H1 (cell line): ENCODE results near the gene FBXL17. TPM values are rescaled to one million over a fixed set of nuclear protein-coding genes. Genes with fewer than 3 reads are reported as not detected.

Experiments
- SIX5 ChIP-seq: IDR thresholded peaks from 2 replicates; pipeline ENCODE4 v1.6.1; 2011; ENCODE audit warnings: mild to moderate bottlenecking, low read depth, low read length
- TAF7 ChIP-seq: optimal IDR thresholded peaks from 2 replicates; pipeline ENCODE3; 2011; ENCODE audit warnings: low read depth, mild to moderate bottlenecking, inconsistent platforms, low read length, moderate library complexity, borderline replicate concordance
- TBP ChIP-seq: IDR thresholded peaks from 2 replicates; pipeline ENCODE4 v1.6.1; 2011; ENCODE audit warnings: low read depth, low read length, improper control_type of control experiment
- TEAD4 ChIP-seq: IDR thresholded peaks from 2 replicates; pipeline ENCODE4 v1.6.1; 2012; ENCODE audit warnings: low read depth, low read length, inconsistent platforms, mixed read lengths
- polyA plus RNA-seq, 7 experiments: library from polyadenylated mRNA; depleted of rRNA in 3 of 7; stranded (reverse) in 5 of 7; unstranded in 2 of 7; fragments of >200 nt in 5 of 7; fragments of 200-250 nt in 2 of 7; gene quantifications; 1 replicate in 5 of 7; 2 replicates in 1 of 7; 4 replicates in 1 of 7; pipeline versions ENCODE4 v1.2.1 to v1.2.3, GENCODE V29; 2011 to 2013; ENCODE audit warnings: missing spikeins in 2 of 7, mixed read lengths in 2 of 7
- total RNA-seq: library from RNA; stranded (reverse); fragmentation: NEBNext Ultra II Directional; extraction: Animal tissue kit (Norgen Biotek cat#: 25700); gene quantifications from 2 replicates; pipeline ENCODE4 v1.2.1, GENCODE V29; 2021

FBXL17 gene
- total and polyA plus RNA-seq, 2 of the 8 experiments (the other 6 are each of a cell fraction or from before 2014, with no cell fraction given) = 0.35 to 4.3 TPM

DNA sequence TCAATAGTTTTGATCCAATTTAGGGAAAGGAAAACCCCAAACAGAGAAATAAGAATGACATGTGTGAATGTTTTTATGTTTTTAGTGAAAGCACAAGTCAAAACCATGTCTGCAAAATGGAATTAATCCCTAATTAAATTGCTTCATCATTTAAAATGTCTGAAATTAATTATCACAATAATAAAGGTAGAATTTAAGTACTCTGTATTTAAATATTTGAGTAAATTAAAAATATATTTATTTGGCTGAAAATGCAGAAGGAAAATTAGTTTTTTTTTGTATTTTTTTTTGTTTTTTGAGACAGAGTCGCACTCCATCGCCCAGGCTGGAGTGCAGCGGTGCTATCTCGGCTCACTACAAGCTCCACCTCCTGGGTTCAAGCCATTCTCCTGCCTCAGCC is 380.7 kb downstream of the FBXL17 start (continued):
- TF ChIP-seq SIX5 (no peak), TEAD4 (no peak), TBP (no peak), TAF7 (no peak)
- TF ChIP-seq, all 59 proteins: peak for 0
